ENCODE results near the gene SURF1.

Gene SURF1

DNA sequence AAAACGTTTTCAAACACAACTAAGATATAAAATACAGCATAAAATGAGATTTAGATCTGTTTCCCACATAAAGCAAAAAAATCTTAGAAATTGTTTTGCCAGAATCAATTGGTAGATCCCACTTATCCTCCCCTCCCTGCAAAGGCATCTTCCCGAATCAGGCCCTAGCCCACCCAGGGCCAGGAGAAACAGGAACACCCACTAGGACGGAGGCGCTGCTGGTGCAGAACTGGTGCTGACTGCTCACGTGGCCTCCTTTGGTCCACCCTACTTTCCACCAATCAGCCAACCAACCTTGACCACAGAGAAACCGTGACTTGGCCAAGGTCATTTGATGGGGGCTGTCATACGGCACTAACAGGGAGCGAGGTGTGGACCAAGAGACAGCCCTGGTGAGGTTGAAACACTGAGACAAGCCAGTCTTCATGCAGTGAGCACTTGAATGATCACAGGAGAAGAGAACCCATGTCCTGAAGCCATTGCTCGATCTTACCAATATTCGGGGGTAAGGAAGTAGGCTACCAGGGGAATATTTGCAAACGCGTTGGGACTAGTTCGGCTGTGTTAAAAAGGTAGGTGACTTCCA is 5.3 kb upstream of the SURF1 start:
- no peak overlapping the region for H3K4me3 Mint-ChIP-seq
- no peaks in the 10 kb centered on the region for H3K9me3 Mint-ChIP-seq
- DNase-seq (no peak), ATAC-seq (no peak)
- peaks cover 51% of the 10 kb centered on the region for H3K36me3 Mint-ChIP-seq (ENCODE audit: low read depth)
- H3K4me1 Mint-ChIP-seq, result peaks cover 46% of the 10 kb centered on the region
- H3K27ac Mint-ChIP-seq, result peak overlapping the region; percentile 77
- H3K27me3 Mint-ChIP-seq, result no peaks in the 10 kb centered on the region

DNA sequence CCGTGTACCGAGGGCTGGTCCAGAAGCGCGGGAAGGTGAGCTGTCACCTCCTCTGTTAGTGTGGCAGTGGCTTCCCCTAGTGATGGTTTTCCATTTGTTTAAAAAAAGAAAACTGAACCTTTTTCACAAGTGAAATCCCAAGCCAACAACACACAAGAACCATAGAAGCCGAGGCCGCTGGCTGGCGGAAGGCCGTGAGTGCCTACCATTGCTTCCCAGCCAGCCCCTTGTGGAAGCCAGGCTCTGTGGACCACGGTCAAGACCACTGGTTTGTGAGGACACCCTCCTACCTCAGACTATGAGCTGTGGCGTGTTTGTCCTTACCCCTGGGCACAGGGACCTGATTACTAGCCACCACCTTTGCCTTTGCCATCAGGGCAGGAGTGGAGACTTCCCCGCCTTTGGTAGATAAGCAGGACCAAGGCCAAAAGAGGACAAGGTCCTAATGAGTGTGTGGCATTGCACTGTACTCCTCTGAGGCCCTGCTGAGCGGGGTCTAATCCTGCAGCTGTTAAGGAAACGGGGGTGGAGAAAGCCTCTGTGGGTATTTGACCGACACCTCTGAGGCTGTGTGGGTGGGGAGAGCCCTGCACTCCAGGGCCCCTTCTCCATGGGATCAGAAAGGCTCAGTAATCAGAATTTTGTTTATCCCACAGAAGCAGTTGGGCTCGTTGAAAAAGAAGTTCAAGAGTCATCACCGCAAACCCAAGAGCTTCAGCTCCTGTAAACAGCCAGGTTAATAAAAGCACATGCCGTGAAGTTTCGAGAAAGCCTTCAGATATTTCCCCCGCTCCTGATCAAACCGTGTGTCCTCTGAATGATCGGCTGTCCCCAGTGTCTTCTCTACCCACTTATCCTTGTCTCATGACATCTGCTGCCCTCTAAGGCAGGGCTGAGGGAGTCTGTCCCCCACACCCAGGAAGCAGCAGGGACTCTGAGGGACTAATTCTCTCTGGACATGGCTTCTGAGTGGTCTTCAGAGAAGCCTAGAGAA is 4.4 kb upstream of the SURF1 start:
- DNase-seq (no peak), ATAC-seq (peak; percentile 19)
- H3K36me3 Mint-ChIP-seq (ENCODE audit: low read depth), result peaks cover 42% of the 10 kb centered on the region
- H3K9me3 Mint-ChIP-seq, result no peaks in the 10 kb centered on the region
- no peak overlapping the region for H3K4me3 Mint-ChIP-seq
- H3K27ac Mint-ChIP-seq, result peak overlapping the region; percentile 77
- peaks cover 44% of the 10 kb centered on the region for H3K4me1 Mint-ChIP-seq
- no peaks in the 10 kb centered on the region for H3K27me3 Mint-ChIP-seq

DNA sequence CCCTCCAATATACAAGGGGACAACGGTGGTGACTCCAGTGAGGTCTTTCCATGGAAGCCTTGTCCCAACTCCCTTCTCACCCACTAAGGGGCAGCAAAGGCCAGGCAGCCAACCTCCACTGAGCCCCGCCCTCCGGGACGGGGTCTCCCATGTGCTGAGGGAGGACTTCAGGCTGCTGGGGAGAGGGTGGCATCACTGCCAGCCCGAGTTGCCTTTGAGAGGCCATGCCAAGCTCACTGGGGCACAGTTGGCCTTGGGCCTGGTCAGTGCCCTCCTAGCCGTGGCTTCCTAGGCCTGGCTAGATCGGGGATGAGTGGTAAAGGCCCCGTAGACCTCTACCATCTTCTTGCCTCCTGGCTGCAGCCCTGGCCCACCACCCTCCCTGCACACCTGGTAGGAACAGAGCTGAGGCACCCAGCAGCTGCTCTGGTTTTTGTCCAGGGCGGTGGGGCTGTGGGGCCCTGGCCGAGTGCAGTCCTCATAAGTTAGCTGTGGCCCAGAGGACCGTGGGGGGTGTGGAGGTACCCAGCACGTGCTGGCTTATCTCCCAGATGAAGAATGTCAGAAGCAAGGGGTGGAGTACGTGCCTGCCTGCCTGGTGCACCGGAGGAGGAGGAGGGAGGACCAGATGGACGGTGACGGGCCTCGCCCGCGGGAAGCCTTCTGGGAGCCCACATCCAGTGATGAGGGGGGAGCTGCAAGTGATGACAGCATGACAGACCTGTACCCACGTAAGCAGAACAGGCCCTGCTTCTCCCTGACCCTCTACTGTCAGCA is 3.3 kb upstream of the SURF1 start:
- ATAC-seq, result no peak
- Mint-ChIP-seq H3K4me1 (peaks cover 50% of the 10 kb centered on the region), H3K9me3 (no peaks in the 10 kb centered on the region), H3K36me3 (ENCODE audit: low read depth) (peaks cover 35% of the 10 kb centered on the region), H3K27ac (peak overlapping the region; percentile 53), H3K4me3 (peak overlapping the region; percentile 32), H3K27me3 (no peaks in the 10 kb centered on the region)
- DNase-seq, result no peak

DNA sequence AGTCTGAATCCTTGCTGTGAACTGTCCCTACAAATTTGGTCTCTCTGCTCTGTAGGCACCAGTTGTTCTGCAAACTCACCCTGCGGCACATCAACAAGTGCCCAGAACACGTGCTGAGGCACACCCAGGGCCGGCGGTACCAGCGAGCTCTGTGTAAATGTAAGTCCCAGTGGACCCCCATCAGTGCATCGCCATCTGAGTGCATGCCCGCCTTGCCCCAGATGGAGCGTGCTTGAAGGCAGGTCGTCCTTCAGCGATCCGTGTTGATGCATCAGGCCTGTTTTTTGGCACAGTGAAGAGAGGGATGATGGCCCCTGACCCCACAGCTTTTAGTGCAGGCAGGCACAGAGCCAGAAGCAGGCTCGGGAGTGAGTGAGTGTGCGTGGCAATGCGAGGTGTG is 1.4 kb upstream of the SURF1 start:
- Mint-ChIP-seq H3K36me3 (ENCODE audit: low read depth) (peaks cover 23% of the 10 kb centered on the region), H3K4me3 (peak overlapping the region; percentile 79), H3K27ac (no peak overlapping the region), H3K4me1 (peaks cover 52% of the 10 kb centered on the region), H3K9me3 (no peaks in the 10 kb centered on the region), H3K27me3 (no peaks in the 10 kb centered on the region)
- no peak for DNase-seq
- ATAC-seq, result no peak

DNA sequence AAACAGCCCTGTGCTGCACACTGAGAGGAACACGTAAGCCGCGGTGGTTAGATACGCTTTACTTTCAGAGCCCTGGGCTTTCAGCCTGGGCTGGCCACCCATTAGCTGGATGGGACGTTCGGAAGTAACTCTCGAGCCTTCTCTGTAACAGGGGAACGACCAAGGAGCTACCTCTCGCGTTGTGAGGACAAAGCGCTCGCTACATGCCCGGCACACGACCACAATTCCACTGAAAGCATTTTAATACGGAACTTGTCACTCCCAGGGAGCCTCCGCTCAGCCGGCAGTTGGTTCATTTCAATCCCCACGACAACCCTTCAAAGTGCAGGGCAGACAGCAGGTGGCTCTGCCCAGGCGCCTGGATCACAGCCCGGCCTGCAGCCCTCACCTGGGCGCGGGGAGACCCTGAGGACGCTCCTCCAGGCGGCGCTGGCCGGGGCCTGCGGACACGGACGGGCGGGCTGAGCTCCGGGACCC is 368 bp downstream of the SURF1 start:
- peak overlapping the region; percentile 85 for H3K27ac Mint-ChIP-seq
- H3K27me3 Mint-ChIP-seq, result no peaks in the 10 kb centered on the region
- ATAC-seq, result peak; percentile 27
- no peak for DNase-seq
- H3K36me3 Mint-ChIP-seq (ENCODE audit: low read depth), result peaks cover 26% of the 10 kb centered on the region
- no peaks in the 10 kb centered on the region for H3K9me3 Mint-ChIP-seq
- peak overlapping the region; percentile 88 for H3K4me3 Mint-ChIP-seq
- H3K4me1 Mint-ChIP-seq, result peaks cover 42% of the 10 kb centered on the region

DNA sequence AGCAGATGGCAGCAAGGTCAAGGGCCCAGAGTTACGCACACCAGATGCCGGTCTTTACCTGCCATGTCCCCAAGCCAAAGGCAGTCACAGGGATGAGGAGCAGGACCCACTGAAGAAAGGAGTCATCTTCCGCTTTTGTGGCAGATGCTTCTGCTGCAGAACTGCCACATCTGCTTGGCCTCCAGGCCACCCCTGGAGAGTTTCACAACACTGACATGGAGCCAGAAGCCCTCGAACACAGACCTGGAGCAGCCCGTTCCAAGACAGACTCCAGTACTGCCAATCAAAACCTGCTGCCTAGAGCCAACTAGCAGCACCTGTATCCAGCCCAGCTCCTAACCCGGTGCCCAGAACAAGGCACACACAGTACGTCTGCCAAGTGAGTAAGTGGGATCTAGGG is 1.5 kb downstream of the SURF1 start:
- ATAC-seq (no peak), DNase-seq (no peak)
- H3K4me1 Mint-ChIP-seq, result peaks cover 44% of the 10 kb centered on the region
- H3K27me3 Mint-ChIP-seq, result no peaks in the 10 kb centered on the region
- no peaks in the 10 kb centered on the region for H3K9me3 Mint-ChIP-seq
- H3K27ac Mint-ChIP-seq, result peak overlapping the region; percentile 85
- peaks cover 36% of the 10 kb centered on the region for H3K36me3 Mint-ChIP-seq (ENCODE audit: low read depth)
- H3K4me3 Mint-ChIP-seq, result peak overlapping the region; percentile 88

DNA sequence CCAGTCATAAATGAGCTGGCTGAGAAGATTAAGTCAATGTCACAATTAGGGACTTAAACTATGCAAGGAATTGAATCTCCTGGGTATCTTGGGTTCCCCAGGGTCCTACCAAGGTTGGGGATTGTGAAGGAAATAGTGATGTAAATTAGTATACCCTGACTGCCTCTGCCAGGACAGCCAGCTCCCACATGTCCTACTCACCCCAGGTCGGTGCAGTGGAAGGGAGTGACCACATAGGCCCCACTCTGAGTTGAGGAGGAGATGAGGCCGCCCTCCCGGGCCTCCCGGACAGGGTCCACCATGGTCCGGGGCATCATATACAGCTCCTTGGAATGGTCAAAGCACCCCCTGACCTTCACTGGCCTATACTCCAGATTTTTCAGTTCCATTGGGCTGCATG is 2.7 kb downstream of the SURF1 start:
- H3K36me3 Mint-ChIP-seq (ENCODE audit: low read depth), result peaks cover 44% of the 10 kb centered on the region
- ATAC-seq (no peak), DNase-seq (no peak)
- H3K9me3 Mint-ChIP-seq, result no peaks in the 10 kb centered on the region
- H3K4me3 Mint-ChIP-seq, result no peak overlapping the region
- no peaks in the 10 kb centered on the region for H3K27me3 Mint-ChIP-seq
- peaks cover 48% of the 10 kb centered on the region for H3K4me1 Mint-ChIP-seq
- peak overlapping the region; percentile 68 for H3K27ac Mint-ChIP-seq

DNA sequence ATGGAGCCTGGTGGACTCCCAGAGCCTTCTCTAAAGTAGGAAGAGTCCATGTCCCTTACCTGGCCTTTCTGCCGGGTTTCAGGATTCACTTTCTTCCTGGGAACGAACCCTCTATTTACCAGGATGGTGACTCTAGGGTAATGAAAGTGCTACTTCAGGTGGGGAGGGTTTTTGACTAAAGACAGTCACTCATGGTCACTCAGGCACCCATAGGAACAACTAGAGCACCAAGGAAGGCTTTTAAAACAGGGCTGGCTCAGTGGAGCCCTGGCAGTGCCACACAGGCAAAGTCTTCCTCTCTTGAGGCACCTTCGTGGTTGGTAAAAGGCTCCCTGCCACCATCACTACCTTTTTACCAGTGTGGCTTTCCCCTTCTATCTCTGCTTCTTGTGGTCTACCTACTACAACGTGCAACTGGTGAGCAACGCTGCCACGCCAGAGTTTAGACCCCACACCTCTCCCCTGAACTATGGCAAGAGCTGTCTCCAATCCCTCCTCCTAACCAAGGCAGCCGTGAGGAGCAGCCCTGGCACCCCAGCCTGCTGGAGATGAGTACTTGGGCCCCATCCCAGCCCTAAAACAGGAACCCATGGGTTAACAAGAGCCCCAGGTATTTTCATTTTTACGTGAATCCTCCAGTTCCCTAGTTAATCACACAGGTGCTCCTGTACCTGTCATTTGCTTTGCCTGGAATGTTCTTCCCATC is 3.5 kb downstream of the SURF1 start:
- Mint-ChIP-seq H3K36me3 (ENCODE audit: low read depth) (peaks cover 51% of the 10 kb centered on the region), H3K4me1 (peaks cover 44% of the 10 kb centered on the region), H3K27ac (peak overlapping the region; percentile 68), H3K4me3 (no peak overlapping the region), H3K9me3 (no peaks in the 10 kb centered on the region), H3K27me3 (peaks cover 3% of the 10 kb centered on the region)
- ATAC-seq (no peak), DNase-seq (no peak)

DNA sequence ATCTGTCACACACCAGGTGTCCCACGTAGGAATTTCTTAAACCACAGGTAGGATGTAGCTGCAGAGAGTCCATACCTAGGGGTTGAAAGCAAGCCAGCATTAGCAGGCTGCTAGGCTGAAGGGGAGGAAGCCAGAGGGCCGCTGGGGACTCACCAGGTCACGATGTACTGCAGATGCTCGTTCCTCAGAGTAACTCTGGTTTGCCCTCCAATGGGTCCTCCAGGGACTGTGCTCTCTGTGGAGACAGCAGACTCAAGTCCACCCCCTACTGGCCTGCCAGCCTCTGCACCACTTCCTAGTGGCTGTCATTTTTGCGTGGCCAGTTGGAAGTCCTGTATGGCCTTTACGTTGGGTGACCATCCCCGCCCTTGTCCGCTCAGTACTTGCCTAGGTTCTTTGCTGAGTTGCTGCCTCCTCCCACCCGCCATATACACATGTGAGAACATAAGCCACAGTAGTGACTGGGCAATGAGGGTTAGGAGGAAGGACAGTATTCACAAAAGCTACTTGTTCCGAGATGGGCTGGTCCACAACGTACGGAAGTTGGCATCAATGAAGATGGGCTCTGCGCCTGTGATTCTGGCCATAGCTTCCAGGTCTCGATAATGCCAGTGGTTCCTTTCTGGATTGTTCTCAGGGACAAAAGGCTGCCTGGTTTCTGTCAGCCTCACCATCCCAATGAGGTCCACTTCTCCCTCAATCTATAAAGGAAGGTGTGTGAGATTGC is 4.2 kb downstream of the SURF1 start:
- Mint-ChIP-seq H3K27ac (peak overlapping the region; percentile 68), H3K36me3 (ENCODE audit: low read depth) (peaks cover 49% of the 10 kb centered on the region), H3K27me3 (peaks cover 3% of the 10 kb centered on the region), H3K4me3 (peak overlapping the region; percentile 22), H3K9me3 (no peaks in the 10 kb centered on the region), H3K4me1 (peaks cover 40% of the 10 kb centered on the region)
- ATAC-seq (peak; percentile 35), DNase-seq (peak; percentile 62)

DNA sequence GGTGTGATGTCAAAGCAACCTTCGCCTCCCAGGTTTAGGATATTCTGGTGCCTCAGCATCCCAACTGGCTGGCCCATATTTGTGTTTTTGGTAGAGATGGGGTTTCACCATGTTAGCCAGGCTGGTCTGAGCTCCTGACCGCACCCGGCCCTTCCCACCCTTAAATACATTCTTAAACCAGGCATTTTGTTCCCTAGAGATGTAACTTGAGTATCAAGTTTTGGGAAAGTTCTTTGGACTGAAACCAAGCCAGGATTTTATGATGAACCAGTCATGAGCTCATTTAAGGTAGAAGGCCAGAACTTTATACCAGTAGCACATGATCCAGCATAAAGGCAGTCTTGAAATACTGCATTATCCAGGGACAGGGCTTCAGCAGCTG is 4.8 kb downstream of the SURF1 start:
- no peak for ATAC-seq
- H3K4me1 Mint-ChIP-seq, result peaks cover 44% of the 10 kb centered on the region
- H3K27me3 Mint-ChIP-seq, result peaks cover 3% of the 10 kb centered on the region
- H3K36me3 Mint-ChIP-seq (ENCODE audit: low read depth), result peaks cover 51% of the 10 kb centered on the region
- H3K4me3 Mint-ChIP-seq, result peak overlapping the region; percentile 22
- H3K27ac Mint-ChIP-seq, result peak overlapping the region; percentile 97
- no peak for DNase-seq
- H3K9me3 Mint-ChIP-seq, result no peaks in the 10 kb centered on the region

DNA sequence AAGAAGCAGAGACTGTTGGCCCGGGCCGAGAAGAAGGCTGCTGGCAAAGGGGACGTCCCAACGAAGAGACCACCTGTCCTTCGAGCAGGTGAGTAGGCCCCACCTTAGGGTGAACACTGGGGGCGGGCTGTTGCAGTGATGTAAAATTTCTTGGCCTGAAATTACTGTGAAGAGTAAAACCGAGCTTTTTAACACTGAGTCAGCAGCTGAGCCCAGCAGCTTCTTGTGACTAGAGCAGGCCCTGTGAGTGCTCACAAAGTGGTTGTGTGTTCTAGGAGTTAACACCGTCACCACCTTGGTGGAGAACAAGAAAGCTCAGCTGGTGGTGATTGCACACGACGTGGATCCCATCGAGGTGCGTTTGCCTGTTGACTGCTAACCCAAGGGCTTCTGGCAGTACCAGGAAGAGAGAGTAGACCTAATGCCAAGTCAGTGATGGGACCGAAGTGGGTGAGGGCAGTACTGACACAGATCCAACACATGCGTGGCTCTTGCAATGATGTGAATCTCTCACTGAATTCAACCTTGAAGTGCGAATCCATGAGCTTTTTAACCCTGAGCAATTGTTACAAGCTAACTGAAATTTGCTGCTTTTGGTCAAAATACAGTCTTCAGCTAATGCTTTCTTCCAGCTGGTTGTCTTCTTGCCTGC is 6.2 kb downstream of the SURF1 start:
- H3K27me3 Mint-ChIP-seq, result peaks cover 3% of the 10 kb centered on the region
- H3K9me3 Mint-ChIP-seq, result no peaks in the 10 kb centered on the region
- no peak for ATAC-seq
- H3K36me3 Mint-ChIP-seq (ENCODE audit: low read depth), result peaks cover 56% of the 10 kb centered on the region
- DNase-seq, result no peak
- H3K4me3 Mint-ChIP-seq, result peak overlapping the region; percentile 97
- H3K27ac Mint-ChIP-seq, result peak overlapping the region; percentile 97
- peaks cover 49% of the 10 kb centered on the region for H3K4me1 Mint-ChIP-seq

DNA sequence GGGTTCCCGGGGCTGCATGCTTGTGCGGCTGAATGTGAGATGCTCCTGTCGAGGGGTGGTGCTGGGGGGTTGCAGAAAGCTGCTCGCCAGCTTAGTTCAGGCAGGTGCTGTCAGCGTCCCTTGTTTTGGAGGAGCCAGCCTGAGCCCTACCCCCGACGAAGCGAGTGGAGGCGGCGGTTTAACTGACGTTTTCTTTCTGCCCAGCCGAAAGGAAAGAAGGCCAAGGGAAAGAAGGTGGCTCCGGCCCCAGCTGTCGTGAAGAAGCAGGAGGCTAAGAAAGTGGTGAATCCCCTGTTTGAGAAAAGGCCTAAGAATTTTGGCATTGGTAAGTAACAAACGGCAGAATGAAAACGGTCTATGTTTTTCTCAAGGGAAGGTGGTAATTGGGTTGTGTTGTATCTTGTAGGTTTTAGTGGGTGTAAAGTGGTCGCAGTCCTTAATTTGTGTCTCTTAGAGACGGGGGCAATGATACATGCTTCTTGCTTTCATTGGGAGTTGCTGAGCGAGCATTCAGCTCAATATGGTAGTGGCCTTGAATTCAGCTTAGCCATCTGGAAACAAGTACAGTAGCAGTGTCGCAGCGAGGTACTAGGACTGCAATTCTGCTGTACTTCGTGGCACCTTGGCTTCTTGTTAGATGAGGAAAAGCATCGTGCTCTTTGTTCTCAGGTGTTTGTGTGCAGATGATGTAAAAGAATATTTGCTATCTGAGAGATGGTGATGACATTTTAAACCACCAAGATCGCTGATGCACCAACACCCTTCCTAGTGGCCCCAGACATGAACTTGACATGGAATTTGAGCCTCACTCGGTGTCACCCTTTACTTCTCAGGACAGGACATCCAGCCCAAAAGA is 7.3 kb downstream of the SURF1 start:
- DNase-seq, result no peak
- ATAC-seq, result no peak
- Mint-ChIP-seq H3K36me3 (ENCODE audit: low read depth) (peaks cover 56% of the 10 kb centered on the region), H3K4me1 (peaks cover 43% of the 10 kb centered on the region), H3K4me3 (peak overlapping the region; percentile 97), H3K27me3 (peaks cover 3% of the 10 kb centered on the region), H3K9me3 (no peaks in the 10 kb centered on the region), H3K27ac (peak overlapping the region; percentile 97)
